SIG-M5 treated with dmso at 0.1 percent for 504 hours (cell line): ENCODE data around the gene NKAIN4.

ENCODE experiments used
- DNase-seq: peaks from one replicate; lab custom pipeline; 2025; ENCODE audit not compliant: unreplicated experiment; lab: John Stamatoyannopoulos, UW

The NKAIN4 gene

DNA sequence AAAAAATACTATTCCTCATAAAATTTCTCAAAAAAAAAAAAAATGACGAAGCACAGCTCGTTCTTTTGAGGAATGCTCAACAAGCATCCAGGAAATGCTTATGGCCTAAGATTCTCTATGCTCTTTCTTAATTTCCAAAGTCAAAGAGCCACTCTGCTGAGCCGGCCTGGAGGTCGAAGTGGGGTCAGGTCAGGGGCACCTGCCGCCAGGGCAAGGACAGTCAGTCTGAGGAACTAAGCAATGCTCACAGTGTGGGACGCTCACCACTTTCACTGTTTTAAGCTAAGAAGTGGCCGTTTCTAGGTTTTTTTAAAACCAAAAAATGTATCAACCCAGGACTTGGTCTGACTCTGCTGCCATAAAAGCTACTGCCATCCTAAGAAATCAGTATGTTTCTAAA lies 55.7 kb downstream of the NKAIN4 start:
- no peak for DNase-seq

DNA sequence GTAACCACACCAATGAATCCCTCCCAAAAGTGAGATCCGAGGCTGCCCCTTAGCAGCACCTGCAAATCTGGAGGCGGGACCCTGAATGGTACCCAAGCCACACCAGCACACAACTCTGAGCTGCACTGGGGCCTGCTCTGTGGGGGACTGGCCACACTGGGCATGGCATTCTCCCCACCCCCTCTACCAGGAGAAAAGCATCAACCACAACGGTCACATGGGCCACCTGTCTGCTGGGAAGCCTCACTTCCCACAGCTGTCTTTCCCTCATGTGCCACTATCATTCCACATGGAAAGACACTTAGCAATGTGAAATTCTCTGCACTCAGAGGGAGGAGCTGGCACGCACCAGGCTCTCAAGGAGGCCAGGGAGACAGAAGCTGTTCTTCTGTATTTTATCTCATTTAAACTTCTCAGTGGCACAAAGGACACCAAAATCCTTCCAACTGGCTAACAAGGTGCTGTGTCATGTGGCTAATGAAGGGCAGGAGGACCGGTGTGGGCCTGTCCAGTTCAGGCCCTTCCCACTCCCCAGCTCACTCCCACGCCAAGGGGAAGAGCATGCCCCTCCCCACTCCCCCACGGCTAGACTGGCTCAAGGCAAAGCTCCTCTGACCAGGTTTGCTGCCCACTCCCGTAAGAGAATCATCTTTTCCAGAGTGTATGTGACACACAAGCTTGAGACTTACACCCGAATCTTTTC lies 57.3 kb downstream of the NKAIN4 start:
- no peak for DNase-seq

DNA sequence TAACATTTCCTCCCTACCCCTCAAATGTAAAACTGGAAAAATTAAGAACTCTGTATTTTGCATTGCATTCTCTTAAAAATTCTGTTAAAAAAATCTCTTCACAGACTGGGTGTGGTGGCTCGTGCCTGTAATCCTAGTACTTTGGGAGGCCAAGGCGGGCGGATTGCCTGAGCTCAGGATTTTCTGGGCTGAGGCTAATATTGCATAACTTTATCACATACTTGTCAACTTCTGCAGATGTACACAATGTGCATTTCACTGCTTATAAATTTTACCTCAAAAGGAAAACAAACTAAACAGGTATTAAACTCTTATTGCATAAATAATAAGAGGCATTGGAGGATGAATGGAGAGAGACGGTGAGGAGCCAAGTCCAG lies 59.5 kb downstream of the NKAIN4 start:
- no peak for DNase-seq

DNA sequence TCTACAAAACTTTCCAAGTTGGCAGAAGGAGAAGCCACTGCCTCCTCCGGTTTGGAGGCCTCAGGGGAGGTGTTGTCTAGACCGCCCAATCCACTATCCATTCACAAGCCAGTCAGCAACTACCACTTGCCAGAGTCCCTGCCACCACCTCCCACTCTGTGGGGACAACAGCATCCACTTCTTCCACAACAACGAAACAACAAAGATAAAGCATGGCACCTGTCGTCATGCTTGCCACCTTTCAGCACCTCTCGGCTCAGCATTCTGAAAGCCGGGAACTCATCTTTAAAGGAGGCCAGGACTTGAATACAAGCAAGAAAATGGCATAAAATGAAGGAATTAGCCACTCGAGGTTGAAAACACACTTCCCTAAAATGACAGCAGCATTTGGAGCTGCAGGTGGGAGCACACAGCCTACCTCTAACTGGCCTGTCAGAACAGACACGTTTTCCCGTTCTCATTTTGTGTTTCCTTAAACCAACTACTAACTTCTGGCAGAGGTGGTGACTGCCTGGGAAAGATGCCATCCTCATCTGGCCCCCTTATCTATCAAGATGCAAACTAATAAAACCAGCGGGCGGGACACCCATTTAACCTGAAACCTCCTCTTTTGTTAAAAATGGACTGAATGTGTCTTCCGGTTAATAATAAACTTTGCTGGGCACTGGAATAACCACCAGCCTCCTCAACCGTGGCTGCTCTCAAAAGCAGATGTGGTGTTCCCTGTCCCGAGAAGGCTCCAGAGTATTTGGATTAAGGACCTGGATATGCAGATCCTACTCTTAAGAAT lies 60.1 kb downstream of the NKAIN4 start:
- no peak for DNase-seq

DNA sequence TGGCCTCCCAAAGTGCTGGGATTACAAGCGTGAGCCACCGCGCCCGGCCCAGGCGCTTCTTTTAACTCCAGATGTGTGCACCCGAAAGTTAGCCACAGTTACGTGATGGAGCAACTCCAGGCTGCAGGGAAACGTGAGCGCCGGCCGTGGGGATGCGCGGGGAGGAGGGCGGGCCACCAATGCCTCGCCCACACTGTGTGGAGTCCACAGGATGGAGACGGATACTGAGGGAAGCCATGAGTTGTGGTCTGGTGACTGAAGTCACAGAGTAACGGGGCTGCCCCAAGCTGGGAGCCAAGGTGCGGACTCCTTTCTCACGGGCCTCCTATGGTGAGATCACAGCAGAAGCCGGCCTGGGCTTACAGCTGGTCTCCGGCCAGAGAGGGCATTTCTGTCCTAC lies 61.5 kb downstream of the NKAIN4 start:
- no peak for DNase-seq

DNA sequence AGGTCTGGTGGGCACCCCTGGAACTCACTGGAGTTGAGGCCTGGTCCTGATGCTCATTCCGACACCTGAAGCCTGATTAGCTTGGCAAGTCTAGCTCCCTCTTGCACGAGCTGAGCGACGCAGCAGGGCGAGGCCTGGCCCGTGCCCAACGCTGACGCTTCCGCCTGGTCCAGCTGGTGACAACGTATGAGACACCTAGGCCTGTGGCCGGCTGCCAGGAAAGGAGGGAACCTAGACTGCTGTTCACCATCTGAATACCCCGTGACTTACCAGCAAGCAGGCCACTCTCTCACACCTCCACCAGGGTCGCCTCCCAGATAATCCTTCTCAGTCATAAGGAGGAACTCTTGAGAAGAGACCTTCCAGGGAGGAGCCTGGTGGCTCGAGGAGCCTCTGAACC lies 62.9 kb downstream of the NKAIN4 start:
- no peak for DNase-seq

DNA sequence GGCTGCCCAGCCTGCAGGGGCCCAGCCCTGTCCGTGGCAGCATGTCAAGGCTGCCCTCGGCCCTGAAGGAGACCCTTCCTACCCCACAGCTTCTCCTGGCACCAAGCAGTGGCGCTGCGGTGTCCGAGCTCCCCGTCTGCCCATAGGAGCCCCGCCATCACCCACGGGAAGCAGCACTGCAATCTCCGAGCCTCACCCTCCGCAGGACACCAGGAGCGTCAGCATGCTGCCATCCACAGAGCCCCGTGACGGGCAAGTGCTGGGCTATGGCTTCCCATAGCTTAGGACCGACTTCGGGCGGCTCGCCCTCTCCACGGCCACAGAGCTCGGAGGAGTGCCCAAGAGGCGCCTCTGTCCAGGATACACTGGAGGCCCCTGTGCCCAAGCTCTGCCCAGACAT lies 63.4 kb downstream of the NKAIN4 start:
- DNase-seq = no peak
